ENCODE results near the gene TYW1B.
"Not testable (repeated sequence)": the region's sequence is repeated elsewhere in the genome, so short reads cannot be mapped to it uniquely, and the experiment has no call there.

Gene TYW1B

DNA sequence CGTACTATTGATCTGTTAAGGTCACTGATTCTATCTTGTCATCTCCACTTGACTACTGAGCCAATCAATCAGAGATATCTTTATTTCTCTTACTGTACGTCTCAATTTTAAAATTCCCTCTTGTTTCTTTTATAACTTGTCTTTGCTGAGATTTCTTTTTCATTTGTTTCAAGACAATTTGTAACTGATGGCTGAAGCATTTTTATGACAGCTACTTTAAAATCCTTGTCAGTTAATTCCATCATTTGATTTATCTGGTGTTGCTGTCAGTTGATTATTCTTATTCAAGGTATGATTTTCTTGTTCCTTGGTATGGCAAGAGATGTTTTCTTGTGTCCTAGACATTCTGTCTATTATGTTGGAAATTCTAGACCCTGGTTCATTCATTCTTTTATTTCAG lies 76.6 kb downstream of the TYW1B start:
- no peak for DNase-seq

DNA sequence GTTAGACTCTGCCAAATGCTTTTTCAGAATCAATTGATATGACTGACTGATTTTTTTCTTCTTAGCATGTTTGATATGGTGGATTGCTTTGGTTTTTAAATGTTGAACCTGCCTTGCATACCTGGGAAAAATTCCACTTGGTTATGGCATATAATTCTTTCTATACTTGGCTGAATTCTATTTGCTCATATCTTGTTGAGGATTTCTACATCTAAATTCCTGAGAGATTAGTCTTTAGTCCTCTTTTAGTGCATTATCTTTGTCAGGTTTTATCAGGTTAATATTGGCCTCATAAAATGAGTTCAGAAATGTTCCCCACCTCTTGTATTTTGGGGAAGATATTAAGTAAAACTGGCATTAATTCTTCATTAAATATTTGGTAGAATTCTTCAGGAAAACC lies 79.4 kb downstream of the TYW1B start:
- DNase-seq = peak; percentile 11

DNA sequence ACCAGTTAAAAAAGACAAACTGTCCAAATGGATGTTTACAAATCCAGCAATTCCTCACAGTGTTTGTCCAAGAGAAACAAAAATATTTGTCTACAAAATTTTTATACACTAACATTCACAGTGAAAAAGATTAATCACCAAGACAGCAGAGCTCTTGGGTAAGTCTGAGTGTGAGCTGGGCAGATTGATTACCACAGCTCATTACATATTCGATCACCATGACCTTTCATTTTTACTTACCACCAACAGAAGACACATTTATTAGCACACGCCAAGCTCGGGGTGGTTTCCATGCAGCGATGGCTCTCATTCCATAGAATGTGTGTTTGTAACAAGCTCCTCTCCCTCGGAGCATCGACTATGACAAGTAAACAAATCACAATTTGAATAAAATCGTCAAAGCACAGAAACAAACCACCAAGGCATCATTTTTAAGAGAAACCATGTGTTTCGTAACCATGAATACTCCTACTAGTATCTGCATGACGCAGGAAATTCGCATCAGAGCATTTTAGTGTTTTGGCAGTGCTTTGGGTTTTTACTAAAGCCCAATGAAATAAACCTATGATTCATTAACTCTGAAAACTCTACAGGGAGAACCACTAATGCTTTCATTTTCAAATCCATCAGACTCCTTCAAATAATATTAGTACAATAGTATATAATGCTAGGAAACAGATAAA lies 83.6 kb downstream of the TYW1B start:
- peak; percentile 6 for DNase-seq

DNA sequence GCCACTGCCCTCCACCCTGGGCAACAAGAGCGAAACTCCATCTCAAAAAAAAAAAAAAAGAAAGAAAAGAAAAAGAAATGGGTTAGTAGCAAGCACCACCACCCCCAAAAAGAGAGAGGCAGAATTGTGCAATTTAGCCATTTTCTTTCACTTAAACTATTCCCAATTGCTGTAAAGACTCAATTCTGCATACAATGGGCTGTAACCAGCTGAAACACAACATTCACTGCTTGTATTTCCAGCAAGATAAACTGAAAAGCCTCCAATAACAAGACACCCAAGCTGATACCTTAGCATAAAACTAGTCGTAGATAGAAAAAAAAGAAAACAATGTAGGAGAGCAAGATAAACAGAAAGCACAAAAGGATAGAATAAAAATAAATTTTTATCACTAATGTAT lies 84.2 kb downstream of the TYW1B start:
- DNase-seq = not testable (repeated sequence)

DNA sequence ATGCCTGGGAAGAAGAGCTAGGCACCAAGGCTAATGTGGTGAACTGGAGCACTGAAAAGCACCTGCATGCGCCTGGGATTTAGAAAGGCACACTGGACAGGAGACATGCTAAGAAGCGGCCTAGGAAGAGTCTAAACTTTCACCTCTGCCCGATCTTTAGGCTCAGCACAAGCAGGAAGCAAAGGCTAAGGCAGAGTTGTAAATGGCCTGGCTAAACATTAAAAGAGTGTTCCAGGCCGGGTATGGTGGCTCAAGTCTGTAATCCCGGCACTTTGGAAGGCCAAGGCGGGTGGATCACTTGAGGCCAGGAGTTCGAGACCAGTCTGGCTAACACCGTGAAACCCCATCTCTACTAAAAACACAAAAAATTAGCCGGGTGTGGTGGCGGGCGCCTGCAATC lies 88.3 kb downstream of the TYW1B start:
- not testable (repeated sequence) for DNase-seq

DNA sequence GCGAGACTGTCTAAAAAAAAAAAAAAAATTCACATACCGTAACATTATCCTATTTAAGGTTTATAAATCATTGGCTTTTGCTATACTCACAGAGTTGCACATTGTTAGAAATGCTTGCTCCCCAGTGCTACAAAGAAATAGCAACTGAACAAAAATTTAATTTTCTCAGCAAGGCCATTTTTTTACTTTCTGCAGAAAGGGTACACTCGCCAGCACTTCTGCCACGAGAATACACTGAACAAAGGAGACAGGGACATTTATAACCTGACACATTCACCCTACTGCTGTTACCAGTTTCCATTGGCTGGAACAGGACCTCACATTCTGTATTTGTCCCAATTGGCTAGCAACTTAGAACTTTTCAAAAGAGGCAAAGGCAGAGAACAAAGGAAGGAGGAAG lies 92.1 kb downstream of the TYW1B start:
- not testable (repeated sequence) for DNase-seq

DNA sequence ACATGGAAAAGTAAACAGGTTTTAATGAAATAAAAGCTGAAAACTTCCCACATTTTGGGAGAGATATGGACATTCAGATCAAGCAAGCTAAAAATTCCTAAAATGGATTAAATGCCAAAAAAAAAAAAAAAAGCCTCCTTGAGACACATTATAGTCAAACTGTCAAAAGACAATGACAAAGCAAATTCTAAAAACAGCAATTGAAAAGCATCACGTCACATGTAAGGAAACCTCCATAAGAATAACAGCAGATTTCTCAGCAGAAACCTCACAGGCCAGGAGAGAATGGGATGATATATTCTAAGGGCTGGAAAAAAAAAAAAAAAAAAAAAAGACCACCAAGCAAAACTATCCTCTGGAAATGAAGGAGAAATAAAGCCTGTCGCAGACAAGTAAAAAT lies 97.2 kb downstream of the TYW1B start:
- DNase-seq = not testable (repeated sequence)

DNA sequence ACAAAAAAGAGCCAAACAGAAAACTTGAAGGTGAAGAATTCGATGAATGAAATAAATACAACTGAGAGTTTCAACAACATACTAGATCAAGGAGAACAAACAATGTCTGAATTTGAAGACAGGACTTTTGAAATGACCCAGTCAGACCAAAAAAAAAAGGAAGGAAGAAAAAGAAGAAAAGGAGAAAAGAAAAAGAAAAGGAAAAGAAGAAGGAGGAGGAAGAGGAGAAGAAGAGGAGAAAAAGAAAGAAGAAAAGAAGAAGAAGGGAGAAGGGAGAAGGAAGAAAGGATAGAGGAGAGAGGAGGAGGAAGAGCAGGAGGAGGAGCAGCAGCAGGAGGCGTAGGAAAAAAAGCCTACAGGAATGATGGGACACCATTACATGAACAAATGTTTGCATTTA lies 97.6 kb downstream of the TYW1B start:
- not testable (repeated sequence) for DNase-seq

DNA sequence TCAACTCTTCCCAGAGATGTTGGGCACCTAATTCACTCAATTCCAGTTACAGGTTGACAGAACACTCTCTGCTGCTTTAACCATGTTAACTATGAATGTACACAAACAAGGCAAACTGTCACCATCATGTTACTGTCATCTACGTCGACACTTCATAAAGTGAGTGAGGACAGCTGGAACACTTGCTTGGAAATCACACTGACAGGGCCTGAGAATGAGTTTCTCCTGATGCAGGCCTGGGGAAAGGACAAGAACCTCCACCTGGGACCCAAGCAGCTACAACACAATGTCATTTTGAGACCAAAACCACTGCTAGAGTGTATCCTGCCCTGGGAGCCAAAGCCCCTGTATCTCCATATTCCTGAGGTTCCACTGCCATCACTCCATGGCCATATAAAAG lies 98.9 kb downstream of the TYW1B start:
- DNase-seq = not testable (repeated sequence)

DNA sequence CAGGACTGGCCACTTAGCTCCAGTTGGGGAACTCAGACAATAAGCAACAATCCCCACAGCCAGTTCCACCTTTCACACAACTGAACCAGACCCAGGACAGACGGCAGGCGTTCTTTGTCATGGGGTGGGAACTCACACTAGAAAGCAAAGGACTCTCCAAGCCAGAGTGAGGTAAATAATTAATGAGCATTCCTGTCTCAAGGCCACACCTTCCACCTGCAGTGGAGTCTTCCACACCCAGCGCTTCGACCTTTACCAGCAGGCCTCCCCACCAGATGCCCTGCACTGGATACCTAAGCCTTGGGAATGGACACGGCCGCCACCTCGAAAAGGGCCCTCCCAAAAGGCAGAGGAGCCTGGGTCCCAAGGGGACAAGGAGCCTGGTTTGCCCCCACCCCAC lies 105.3 kb downstream of the TYW1B start:
- not testable (repeated sequence) for DNase-seq

DNA sequence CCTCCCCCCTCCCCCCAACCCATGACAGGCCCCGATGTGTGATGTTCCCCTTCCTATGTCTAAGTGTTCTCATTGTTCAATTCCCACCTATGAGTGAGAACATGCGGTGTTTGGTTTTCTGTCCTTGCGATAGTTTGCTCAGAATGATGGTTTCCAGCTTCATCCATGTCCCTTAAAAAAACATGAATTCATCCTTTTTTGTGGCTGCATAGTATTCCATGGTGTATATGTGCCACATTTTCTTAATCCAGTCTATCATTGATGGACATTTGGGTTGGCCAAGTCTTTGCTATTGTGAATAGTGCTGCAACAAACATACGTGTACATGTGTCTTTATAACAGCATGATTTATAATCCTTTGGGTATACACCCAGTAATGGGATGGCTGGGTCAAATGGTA lies 107.1 kb downstream of the TYW1B start:
- not testable (repeated sequence) for DNase-seq

DNA sequence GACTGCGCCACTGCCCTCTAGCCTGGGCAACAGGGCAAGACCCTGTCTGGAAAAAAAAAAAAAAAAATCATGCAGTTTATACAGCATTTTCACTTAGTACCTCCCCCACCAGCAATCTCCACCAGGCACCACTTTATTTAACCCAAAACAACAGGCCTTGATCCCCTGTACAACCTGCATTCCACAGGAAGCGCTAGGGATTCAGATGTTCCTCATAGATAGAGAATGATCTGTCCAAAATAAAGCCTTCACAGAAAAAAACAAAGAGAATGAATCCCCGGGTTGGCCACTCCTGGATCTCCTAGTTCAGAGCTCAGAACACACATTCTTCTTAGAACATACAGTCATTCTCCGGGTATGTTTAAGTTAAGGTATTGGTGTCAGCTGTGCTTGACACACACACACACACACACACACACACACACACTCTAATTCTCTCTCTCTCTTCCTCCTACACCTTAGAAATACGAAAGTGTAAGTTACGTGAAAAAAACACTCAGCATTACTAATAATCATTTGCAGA lies 110.7 kb downstream of the TYW1B start:
- DNase-seq = not testable (repeated sequence)

DNA sequence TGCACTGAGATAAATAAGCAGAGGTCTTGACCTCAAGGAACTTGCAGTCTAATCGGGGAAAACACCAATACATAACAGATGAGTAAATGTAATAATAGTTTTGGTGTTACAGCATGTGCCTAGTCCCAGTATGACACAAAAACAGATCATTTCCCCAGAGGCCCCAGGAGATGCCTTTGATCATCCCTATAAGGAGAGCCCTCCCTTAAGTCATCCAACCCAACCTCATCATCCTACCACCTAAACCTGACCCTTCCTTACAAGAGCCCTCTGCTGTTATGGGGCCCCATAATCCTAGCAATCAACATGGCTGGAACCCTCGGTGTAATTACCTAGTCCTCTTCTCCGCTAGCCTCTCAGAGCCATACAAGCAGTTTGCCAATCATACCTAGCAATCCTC lies 116.1 kb downstream of the TYW1B start:
- DNase-seq = not testable (repeated sequence)

DNA sequence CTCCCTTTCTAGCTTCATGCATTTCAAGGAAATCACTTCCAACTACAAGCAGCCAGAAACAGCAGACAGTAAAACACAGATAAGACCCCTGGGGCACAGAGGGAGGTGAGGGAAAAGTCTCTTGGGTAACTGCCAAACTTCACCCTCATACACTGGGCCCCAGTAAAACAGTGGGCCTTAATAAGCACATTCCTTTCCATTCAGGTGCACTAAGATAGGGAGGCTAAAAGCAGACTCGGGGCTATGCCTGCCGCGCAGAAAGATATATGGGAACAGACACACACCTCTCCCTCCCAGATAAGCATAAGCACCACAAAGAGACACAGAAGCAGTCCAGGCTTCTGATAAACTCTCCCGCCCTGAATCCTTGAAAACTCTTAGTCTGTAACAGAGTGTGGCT lies 117.0 kb downstream of the TYW1B start:
- DNase-seq = no peak

DNA sequence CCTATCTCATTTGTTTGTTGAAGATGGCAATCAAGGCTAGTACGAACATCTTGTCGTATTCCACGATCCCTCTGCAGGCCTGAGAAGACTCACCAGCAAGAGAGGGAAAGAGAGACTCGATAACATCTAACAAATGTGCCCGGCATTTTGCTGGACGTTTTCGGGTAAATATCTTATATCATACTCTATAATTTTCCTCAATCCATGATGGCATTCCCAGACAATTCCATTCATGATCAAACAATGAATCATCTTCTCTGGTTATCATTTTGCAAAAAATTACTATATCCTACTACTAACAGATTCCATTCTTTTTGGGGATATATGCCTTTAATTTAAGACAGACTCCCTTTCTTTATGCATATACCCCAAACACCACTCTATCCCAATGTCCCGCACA lies 118.1 kb downstream of the TYW1B start:
- DNase-seq = peak; percentile 45

DNA sequence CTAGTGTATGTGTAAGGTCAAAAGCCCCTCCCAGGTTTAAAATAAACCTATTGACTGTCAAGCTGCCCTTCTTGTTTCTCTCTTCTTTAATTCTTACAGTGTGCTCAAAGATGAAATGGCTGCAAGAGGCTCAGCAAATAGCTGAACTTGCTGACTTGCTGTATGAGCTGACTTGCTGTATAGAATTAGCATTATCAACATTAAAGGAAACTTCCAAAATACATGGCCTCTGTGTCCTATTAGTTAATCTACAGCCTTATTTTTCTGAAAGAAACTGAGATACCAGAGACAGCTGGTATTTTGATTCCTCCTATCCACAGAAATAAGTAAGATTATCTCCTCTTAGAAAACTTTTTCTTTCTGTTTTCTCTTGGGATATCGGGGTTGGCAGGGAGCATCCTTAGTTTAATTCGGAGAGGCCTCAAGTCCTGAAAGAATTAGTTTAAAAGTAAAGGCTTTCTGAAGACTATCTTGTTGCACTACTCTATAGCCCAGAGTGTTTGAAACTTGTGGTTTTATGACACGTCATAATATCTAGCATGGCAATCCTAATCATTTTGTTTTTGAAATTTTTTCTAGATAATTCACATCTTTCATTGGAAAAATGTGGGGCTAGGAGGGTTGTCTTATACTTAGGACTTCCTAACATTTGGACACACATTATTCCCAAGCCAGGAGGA lies 119.5 kb downstream of the TYW1B start:
- DNase-seq = peak; percentile 8

DNA sequence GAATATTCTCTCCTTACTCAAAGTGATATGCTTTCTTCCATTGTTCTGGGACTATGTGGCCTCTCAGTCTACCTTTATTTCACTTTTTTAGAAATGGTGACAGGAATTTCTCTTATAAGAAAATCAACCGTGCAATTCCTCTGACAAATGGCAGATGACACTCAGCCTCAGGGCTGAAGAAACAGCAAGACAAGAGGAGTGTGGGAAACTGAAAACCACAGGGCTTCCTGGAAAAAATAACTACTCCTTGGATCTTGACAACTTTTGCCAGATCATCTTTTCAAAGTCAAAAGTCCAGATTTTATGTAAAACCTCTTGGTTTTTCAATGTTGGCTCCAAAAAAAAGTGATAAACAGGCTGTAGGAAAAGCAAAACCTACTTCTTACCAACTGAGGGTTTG lies 121.5 kb downstream of the TYW1B start:
- DNase-seq = peak; percentile 7

DNA sequence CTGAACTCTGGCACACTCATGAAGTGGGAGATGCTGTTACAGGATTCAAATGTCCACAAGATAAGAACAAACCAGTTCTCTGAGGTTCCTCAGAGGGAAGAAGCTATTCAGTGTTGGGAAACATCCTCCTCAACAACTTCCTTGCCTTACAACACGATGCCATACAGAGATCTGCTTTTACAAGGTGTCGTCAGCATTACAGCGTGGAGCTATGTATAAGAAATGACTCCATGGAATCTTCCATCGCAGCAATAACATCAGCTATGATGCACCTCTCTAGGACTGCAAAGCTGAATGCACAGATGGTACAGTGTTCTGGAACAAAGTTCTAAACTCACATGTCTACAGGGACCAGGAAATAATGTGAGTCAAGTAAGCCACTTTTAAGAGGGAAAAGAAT lies 122.3 kb downstream of the TYW1B start:
- DNase-seq = not testable (repeated sequence)

DNA sequence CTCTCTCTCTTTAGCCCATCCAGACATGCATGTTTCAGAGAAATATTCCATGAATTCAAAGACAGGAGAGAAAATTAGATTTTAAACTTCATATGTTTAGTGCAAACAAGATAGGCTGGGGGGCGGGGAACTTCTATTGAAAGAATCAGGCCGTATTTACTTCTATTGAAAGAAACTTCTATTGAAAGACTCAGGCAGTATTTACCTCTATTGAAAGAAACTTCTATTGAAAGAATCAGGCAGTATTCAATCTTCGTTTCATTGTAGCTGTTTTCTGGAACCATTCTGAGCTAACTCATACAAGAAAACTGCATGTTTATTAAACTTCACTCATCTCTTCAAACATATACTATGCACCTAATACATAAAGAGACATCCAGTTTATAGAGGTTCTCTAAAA lies 123.1 kb downstream of the TYW1B start:
- DNase-seq = no peak

DNA sequence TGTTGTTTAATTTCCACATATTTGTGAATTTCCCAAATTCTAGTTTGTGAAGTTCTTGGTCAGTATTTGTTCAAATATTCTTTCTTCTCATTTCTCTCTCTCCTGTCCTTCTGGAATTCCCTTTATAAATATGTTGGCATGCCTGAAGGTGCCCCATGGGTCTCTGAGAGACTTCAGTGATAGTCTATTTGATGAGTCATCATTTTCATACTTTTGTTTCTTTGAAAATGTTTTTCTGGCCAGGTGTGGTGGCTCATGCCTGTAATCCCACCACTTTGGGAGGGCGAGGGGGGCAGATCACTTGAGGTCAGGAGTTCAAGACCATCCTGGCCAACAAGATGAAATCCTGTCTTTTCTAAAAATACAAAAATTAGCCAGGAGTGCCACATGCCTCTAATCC lies 127.5 kb downstream of the TYW1B start:
- not testable (repeated sequence) for DNase-seq

DNA sequence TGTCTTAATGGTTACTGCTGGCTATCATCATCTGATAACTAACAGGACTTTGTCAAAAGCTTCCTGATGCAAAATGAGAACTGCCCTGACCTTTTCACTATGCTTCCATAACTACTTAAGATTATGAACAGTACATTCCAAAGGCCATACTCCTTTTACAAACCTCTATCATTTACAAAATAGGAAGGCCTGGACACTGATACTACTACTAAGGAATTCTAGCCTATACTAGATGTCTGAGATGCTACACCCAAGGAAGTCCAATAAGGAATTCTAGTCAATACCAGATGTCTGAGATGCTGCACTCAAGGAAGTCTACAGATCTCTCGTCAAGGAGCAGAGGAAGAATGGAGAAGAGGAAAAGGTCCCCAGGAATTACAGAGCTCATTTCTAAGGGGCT lies 130.9 kb downstream of the TYW1B start:
- not testable (repeated sequence) for DNase-seq

DNA sequence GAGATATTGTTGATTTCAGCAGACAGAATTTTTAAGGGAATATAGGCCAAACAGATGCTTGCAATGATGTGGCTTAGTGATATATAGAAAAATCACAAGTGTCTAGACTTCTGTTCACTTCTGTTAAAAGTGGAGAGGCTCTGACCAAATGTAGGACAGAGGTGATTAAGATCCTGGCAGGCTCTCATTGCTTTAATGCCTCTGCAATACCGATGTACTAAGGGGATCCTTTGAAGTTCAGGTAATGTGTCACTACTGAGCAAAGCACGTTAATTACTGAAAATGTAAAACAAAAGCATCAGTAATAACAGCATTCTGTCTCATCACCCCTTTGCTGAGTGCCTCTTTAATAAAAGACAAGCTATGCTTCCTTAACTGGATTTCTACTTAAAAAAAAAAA lies 131.4 kb downstream of the TYW1B start:
- not testable (repeated sequence) for DNase-seq

DNA sequence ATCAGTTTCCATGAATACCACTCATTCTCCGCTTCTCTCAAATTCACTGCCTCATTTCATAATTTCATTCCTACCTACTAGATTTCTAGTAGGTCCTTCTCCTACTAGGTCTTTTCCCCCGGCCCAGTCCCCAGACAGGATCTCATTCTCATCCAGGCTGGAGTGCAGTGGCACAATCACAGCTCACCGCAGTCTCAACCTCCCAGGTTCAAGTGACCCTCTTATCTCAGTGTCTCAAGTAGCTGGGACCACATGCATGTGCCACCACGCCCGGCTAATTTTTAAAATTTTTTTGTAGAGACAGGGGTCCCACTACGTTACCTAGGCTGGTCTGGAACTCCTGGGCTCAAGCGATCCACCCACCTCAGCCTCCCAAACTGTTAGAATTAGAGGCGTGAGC lies 132.5 kb downstream of the TYW1B start:
- DNase-seq = not testable (repeated sequence)

DNA sequence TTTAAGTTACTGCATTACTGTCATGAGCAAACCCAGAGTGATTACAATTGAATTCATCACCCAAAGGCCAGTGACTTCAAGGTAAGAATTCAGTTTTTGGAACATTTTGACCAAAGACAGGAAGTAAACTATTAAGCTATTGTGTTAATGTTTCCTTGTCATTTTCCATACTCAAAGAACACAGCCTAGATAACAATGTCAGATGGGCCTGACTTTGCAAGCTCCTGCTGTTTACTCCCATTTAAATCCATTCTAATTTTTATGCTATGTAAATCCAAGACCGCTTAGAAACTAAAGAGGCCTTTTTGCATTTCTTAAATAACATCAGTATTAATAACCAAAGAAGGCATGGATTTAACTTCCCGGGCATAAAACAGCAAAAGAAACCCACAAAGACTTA lies 136.6 kb downstream of the TYW1B start:
- DNase-seq = not testable (repeated sequence)
